D341Med (cell line): ENCODE results near the gene RAPH1.

Source experiments
- DNase-seq: peaks from one replicate; pipeline ENCODE4 v3.0.0; 2012; ENCODE audit warnings: low spot score

The RAPH1 gene

DNA sequence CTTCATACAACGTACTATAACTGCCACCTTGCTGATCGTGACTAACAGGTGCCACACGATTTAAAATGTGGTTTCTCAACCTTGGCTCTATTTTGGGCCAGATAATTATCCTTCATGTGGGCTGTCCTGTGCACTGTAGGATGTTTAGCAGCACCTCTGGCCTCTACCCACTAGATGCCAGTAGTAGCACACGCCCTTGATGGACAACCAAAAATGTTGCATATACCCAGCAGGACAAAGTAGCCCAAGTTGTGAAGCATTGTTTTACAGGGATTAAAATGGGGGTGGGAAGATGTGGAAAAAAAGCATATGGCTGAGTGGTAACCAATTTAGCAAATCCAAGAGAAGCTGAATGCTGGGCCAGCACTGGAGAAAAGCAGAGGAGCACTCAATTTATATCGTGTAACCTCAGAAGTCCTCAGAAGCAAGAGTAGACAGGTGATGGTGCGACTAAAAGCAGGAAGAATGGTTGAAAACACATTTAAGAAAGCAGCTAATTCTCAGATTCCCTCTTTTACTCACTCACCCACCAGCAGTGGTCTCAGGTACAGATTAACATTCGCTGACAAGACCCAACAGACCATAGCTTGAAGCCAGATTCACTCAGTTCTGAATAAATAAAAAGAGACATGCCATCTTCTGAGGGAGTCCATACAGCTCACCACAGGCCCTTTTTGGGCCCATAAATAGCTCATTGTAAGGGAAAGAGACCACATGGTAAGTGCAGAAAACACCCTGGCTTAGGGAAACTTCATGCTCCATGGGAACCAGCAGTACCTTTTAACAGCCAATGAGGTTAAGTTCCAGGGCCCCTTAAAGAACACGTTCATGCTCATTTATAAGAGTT lies 50.6 kb downstream of the RAPH1 start:
- peak; percentile 24 for DNase-seq

- DNase-seq, result no peak
Measured at GRCh38 chr2:203480623-203481022, 54.5 kb downstream of the RAPH1 start.

DNA sequence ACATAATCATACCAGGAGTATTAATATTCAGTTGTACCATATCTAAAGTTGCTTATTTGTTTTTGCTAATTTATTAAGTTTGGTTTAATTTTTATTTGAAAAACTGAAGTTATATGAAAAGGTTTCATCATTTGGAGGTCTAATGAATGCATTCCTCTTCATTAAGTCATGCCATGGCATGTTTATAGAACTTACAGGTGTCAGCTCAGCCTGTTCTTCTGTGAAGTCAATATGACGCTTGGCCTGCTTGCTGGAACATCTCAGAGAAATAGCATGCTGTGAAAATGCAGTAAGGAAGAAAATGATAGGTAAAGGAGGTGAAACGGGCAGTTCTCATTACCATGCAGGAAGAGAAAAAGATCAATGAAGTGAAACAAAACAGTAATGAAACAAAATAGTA lies 58.2 kb downstream of the RAPH1 start:
- DNase-seq, result no peak

DNA sequence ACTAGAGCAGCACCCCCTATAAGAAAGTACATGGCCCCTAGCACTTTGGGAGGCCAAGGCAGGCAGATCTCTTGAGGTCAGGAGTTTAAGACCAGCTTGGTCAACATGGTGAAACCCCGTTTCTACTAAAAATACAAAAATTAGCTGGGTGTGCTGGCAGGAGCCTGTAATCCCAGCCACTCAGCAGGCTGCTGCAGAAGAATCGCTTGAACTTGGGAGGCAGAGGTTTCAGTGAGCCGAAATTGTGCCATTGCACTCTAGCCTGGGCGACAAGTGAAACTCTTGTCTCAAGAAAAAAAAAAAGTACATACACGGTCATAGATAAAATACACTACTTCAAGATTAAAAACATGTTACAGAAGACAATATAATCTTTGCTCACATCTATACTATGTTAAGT lies 63.8 kb downstream of the RAPH1 start:
- DNase-seq, result no peak

- DNase-seq, result no peak
Measured at GRCh38 chr2:203470371-203470770, 64.7 kb downstream of the RAPH1 start.

DNA sequence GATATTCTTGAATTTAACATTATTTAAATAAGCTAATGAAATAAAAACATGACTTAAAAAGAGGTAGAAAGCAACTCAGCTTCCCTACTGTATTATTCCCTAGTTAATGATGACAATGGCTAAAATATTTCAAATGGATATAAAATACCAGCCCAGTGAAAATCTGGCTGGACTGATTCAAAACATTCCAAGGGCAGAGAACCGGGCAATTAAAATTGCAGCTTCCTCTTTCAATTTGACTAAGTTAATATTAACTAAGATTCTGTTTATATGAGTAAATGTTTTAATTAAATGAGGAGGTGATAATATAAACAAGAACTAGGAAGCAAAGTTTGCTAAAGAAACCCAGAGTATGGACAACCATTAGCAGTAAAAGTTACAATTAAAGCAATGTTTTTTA lies 65.6 kb downstream of the RAPH1 start:
- DNase-seq, result no peak

DNA sequence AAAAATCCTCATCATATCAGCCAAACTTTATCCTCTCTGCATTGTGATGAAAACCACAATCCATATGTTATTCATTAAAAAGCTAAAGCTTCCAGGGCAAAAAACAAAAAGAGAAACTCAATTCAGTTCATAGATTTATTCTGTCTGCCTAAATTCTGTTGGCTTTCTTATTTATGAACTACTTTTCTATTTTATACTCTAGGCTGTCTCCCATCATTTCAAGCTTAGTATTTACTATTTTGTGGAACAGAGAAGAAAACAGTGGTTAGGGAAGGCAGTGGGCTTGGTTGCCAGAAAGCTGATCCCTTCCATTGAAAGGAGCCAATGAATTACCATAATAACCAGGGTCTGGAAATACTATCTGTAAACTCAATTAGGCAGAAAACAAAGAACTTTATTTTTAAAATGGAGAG lies 71.8 kb downstream of the RAPH1 start:
- no peak for DNase-seq

- DNase-seq, result no peak
Measured at GRCh38 chr2:203462308-203462707, 72.8 kb downstream of the RAPH1 start.

DNA sequence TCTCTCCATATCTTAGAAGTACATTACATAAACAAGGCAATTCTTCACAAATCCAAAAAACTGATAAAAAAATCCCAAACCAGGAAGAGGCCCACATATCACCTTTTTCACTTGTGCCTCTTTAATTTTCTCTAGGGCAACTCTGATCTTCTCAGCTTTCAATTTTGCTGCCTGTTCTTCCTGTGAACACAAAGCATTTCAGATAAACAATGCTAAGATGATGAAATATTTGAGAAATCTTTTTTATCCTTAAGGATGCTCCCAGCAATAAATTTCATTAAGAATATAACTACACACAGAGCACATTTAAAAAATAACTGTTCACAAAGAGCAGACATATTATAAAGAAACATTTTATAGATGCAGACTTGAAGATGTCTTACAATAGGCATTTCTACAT lies 73.4 kb downstream of the RAPH1 start:
- no peak for DNase-seq

DNA sequence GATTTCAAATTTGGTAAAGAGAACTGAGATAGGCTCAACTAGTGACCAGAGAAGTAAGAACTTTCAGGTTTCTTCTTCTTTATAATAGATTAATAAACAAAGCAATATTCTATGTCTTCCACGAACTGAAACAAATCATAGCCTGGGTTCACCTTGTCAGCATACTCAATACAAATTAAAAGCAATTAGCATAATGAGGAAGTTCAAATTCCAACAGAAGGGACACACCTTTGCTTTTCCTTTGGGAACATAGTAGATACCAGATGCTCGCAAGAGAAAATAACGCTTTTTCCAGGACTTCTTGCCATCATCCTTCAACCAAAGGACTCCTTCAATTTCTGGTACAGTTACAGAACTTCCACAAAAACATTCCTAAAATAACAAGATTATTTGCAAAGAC lies 79.9 kb downstream of the RAPH1 start:
- no peak for DNase-seq

GRCh38 chr2:203453858-203454451 lies 81.1 kb downstream of the RAPH1 start:
- DNase-seq, result peak; percentile 51

DNA sequence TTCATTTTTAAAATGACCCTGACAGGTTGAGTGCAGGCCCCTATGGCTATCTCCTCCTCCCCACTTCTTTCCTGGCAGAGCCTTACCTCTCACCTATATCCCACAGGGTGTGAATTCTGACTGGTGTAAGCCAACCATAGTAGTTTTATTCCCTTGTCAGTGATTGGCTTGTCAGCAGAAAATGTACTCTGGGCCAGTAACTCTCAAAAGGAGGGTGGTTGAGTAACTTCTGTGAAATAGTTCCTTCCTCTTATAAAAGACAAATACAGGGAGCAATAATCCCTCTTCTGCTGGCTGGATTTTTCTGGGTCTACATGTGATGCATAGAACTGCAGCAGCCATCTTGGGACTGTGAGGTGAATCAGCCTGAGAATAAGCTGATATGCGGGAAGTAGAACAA lies 83.4 kb downstream of the RAPH1 start:
- no peak for DNase-seq

- no peak for DNase-seq
Measured at GRCh38 chr2:203451011-203451410, 84.1 kb downstream of the RAPH1 start.

DNA sequence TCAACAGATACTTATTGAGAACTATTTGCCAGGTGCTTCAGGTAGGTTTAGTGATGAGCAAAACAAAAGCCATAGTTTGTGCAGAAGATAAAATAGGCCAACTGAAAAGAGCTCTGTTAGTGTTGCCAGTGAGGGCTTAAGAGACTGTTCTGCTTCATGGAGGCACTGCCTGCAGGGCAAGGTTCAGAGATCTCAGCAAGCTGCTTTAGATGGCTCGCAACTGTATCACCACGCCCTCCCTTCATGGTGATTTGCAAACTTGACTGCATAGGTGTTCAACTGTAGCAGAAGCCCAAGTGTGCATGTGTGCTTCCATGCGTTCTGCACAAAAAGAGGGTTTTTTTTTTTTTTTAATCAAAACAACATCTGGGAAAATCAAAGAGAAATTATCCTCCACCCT lies 84.5 kb downstream of the RAPH1 start:
- no peak for DNase-seq

- no peak for DNase-seq
Measured at GRCh38 chr2:203446780-203447179, 88.3 kb downstream of the RAPH1 start.

- DNase-seq, result no peak
Measured at GRCh38 chr2:203446071-203446481, 89.0 kb downstream of the RAPH1 start.

DNA sequence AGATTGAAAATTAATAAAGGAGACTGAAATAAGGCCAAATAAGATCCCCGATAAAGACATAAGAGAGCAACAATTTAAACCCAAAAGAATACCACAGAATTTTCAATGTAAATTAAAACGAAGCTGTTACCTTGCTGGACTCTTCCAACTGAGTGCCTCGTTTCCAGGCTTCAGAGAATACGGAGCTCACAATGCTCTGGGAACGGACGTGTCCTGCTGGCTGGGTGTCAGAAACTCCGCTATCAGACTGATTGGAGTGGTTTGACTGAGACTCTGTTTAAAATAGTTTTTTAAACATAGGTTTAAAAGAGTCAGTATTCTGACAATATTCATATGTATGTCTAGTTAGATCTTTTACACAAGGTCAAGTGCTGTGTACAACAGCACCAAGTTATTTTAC lies 90.4 kb downstream of the RAPH1 start:
- DNase-seq, result no peak

GRCh38 chr2:203442463-203442862 lies 92.6 kb downstream of the RAPH1 start:
- DNase-seq, result no peak

GRCh38 chr2:203441463-203441862 lies 93.6 kb downstream of the RAPH1 start:
- no peak for DNase-seq

DNA sequence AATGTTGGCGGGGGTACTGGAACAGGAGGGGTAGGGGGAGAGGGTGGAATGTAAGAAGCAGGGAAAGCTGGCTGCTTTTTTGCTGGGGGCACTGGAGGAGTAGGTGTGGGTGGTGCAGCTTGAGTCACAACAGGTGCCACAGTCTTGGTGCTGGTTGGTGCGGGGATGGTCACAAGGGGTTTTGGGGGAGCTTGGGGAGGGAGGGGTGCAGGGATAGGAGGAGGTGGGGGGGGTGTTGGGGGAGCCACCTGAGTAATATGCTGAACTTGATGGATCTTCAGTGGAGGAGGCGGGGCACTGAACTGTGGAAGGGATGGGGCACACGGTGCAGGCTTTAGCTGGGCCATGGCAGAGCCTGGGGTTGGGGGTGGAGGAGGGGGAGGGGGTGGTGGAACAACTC lies 94.4 kb downstream of the RAPH1 start:
- DNase-seq, result no peak

GRCh38 chr2:203438528-203438927 lies 96.6 kb downstream of the RAPH1 start:
- DNase-seq, result no peak

DNA sequence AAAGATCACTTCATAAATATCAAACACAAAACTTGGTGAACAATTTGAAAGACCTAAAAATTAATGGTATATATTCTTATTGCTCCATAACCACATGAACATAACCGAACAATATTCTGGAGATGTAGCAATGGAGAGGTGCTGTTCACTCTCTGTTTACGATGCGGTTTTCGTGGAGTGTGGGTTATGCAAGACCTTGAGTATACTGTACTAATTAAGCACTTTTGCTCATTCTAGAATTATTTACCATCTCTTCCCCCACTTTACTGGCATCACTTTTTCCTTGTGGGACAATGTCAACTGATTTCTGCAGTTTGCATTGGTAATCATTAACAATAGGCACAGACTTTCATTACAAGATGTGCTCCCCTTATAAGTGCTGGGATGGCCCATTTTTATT lies 97.6 kb downstream of the RAPH1 start:
- no peak for DNase-seq

- DNase-seq, result no peak
Measured at GRCh38 chr2:203436496-203436895, 98.6 kb downstream of the RAPH1 start.

DNA sequence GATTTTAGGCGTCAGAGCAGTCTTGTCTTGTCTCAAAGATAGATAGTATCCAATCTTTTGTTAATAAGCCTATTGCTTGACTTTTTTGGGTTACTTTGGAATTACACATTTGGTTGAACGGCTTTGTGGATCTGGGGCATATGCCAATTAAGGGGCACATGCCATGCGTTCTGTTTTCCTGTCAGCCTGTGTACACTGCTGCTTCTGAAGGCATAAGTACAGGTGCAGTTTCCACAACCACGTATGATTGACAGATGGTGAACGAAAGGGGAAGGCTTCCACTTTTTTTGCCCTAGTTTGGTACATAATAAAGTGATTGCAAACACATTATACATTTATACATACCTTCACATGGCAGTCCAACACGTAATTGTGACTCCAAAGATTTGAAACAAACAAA lies 102.3 kb downstream of the RAPH1 start:
- DNase-seq, result no peak
